Body of pancreas (tissue), 4 donors: ENCODE measurements around the gene PSMG4.

Experiments used
- CTCF ChIP-seq, 7 experiments: fragments of 450-650 bp in 4 of 7; fragments of 200-600 bp in 3 of 7; sonication (generic) in 3 of 7; IDR thresholded peaks; one replicate each; pipeline ENCODE4 v1.5.1; 2016 to 2019; ENCODE audit warnings: antibody characterized with exemption in 7 of 7
- POLR2A ChIP-seq, 3 donors: fragments of 450-650 bp; IDR thresholded peaks; one replicate each; pipeline ENCODE4 v1.6.1; 2016; ENCODE audit warnings: antibody characterized with exemption in 3 of 3, mild to moderate bottlenecking in 2 of 3

DNA sequence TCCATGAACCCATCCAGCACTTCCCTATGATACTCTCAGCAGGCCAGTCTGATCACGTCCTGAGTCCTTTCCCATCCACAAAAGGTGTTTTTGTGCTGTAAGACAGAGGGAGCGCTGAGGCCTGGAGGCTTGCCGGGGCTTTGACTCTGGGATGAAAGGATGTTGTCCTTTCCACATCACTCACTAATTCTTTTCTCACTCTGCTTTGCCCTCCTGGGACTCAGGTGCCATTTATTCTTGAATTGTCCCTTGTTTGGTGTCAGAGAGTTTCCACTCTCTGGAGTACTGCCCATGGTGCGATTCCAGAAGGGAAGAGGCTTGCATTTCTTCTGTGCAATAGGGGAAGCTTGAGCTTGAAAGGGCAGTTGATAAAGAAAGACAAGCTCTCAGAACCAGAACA, 16.0 kb upstream of the PSMG4 start:
- TF ChIP-seq CTCF (IDR thresholded peaks at IDR 0.05) (no peak), POLR2A (IDR thresholded peaks at IDR 0.05) (no peak)
